Activated CD4-positive, alpha-beta T cell treated with anti-CD3 and anti-CD28 coated beads for 4 hours (primary cell): Measurements from ENCODE around the gene TUBGCP6.

Source experiments
- DNase-seq, 2 donors: peaks; one replicate each; pipeline ENCODE4 v3.0.0-alpha.2; 2020

Gene TUBGCP6

GRCh38 chr22:50250555-50251476, 6.0 kb upstream of the TUBGCP6 start, which contains the start of gene HDAC10:
Gene HDAC10 (minus strand): TSS chr22:50251265. CDS start chr22:50251032, 233 bp downstream.
- peak; percentile 70 to 77 for DNase-seq

GRCh38 chr22:50250249-50250554, 5.4 kb upstream of the TUBGCP6 start:
- DNase-seq = no peak

- DNase-seq = no peak
These were observed 4.8 kb upstream of the TUBGCP6 start for GRCh38 chr22:50249341-50250248.

GRCh38 chr22:50248196-50249081, 3.6 kb upstream of the TUBGCP6 start:
- no peak for DNase-seq

- DNase-seq = peak; percentile 38 to 48
These were observed 2.9 kb upstream of the TUBGCP6 start for GRCh38 chr22:50247748-50248147.

GRCh38 chr22:50246242-50247175, 1.7 kb upstream of the TUBGCP6 start:
- DNase-seq = no peak

GRCh38 chr22:50245214-50246072, 620 bp upstream of the TUBGCP6 start:
- peak; percentile 81 to 88 for DNase-seq

- no peak for DNase-seq
These were observed 971 bp downstream of the TUBGCP6 start for GRCh38 chr22:50243685-50244419.

- no peak for DNase-seq
These were observed 2.3 kb downstream of the TUBGCP6 start for GRCh38 chr22:50242406-50242949.

GRCh38 chr22:50238755-50239154, 6.1 kb downstream of the TUBGCP6 start:
- no peak for DNase-seq

GRCh38 chr22:50236731-50237409, 8.0 kb downstream of the TUBGCP6 start:
- no peak for DNase-seq

GRCh38 chr22:50233223-50233622, 11.6 kb downstream of the TUBGCP6 start:
- no peak for DNase-seq

GRCh38 chr22:50232481-50233151, 12.2 kb downstream of the TUBGCP6 start:
- no peak for DNase-seq

- DNase-seq = no peak
These were observed 15.5 kb downstream of the TUBGCP6 start for GRCh38 chr22:50229370-50229769.

- no peak for DNase-seq
These were observed 16.5 kb downstream of the TUBGCP6 start for GRCh38 chr22:50228366-50228765.

- no peak for DNase-seq
These were observed 17.1 kb downstream of the TUBGCP6 start for GRCh38 chr22:50227579-50228215.

- DNase-seq = no peak
These were observed 18.0 kb downstream of the TUBGCP6 start for GRCh38 chr22:50226875-50227165.
